HG03460 (cell line): ENCODE measurements around the gene EVX1.

Experiments
- ATAC-seq: cut with Tn5 transposase; IDR thresholded peaks from one replicate; pipeline ENCODE4 v1.9.1; 2021; ENCODE audit not compliant: unreplicated experiment

EVX1 gene

DNA sequence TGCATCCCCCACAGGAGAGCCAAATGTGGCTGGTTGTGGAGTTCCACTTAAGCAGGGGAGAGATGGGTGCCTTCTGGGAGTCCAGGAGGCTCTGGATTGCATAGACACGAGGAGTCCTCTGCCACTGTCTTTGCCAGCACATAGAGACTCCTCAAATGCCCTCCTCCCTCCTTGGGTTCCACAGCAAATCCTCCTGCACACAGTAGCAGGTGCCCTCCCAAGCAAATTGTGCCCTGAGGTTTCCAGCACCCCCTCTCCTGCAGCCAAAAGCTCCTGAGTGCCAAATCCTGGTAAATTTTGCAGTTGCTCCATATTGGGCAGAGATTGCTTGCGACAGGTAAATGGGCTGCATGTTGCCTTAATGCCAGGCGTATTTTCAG lies 5.8 kb downstream of the EVX1 start:
- no peak for ATAC-seq

GRCh38 chr7:27248911-27249723 lies 6.5 kb downstream of the EVX1 start:
- ATAC-seq = no peak

GRCh38 chr7:27249724-27250556 lies 7.3 kb downstream of the EVX1 start:
- no peak for ATAC-seq

GRCh38 chr7:27250557-27251070 lies 8.0 kb downstream of the EVX1 start:
- no peak for ATAC-seq

GRCh38 chr7:27251136-27251651 lies 8.6 kb downstream of the EVX1 start:
- ATAC-seq = no peak

DNA sequence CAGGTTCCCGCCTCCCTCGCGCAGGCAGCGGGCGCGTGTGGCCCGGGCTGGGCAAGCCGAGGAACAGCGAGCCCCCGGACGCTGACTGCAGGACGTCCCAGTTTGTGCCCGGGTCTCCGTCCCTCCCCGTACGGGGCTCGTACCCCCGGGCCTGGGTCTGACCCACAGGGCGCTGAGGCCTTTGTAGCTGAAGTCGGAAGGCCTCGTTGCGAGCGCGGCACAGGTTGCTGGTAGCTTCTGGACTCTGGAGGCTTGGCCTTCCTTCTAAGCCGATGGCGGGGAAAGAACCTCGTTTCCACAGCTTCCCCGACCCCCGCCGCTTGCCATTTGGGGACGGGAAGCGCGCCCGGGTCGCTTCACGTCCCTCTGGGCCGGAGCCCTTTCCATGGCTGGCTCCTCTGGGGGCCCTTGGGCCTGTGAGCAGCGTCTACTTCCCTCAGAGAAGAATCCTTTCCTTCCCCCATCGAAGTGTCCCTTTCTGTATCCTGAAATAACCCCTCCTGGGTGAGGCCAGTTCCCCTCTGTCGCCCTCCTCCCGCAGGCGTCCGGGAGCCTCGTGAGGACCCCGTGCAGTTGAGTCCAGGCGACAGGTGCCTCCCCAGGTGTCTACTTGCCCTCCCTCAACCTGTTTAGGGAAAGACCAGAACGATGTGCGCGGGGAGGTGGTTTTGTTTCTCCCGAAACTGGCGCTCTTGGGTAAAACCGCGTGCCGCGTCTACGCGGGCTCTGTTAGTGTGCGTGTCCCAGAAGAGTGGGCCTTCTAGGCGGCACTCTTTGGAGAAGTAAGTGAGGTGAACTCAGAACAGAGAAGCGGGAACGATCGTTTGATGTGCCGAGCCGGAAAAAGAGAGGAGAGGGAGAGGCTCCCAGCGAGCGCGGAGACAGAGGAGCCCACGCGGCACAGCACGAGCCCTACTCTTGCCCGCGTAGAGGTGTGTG lies 9.3 kb downstream of the EVX1 start:
- no peak for ATAC-seq

- ATAC-seq = no peak
These were observed 12.0 kb downstream of the EVX1 start for GRCh38 chr7:27254625-27255024.

DNA sequence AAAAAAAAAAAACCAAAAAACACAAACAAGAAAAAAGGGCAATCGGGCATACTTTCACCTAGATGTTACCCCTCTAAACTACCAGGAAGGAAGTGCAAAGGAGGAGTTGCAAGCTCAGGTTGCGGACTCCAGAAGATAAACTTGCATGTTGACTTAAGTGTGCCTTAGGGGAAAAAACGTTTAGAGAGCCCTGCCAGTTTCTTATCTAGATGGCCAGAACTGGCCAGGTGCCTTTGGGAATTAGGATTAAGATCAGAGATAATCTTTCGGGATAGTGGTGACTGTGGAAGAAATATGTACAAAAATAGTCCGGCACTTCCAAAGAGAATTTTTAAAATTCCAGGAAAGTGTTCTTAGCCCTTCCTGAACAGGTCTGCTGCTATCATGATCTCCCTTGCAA lies 17.6 kb downstream of the EVX1 start:
- ATAC-seq = no peak

DNA sequence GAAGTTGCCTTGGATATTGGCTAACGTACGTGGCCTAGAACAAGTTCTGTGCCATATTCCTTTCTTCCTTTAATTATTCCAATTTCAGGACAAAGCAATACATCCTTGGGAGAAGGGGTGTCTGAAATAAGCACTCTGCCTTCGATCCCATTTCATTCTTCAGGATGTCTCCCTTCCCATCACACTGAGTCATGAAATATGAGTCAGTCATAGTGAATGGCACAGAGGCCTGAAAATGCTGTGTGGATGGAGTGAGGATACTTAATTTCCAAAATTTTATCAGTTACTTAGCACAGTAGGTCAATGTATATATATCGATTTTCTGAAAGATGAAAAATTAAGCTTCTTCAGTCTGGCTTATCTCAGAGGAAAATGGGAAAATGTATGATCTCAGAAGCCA lies 19.5 kb downstream of the EVX1 start:
- ATAC-seq = no peak

GRCh38 chr7:27263781-27264180 lies 21.2 kb downstream of the EVX1 start:
- no peak for ATAC-seq

DNA sequence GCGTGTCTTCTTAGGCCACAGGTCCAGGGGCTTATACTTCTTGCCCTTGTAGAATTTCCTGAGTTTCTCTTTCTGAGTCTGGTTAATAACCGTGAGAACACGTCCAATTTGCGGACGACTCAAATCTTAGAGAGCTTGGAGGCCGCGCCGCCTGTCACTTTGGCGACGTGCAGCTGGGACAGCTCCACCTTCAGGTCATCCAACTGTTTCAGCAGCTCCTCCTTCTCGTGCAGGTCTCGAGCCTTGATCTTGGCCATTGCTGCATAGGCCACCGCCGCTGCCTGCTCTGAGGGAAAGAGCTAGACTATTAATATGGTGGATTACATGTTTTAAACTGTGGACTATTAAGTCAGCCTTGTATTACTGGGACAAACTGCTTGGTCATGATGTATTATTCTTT lies 26.9 kb downstream of the EVX1 start:
- no peak for ATAC-seq

DNA sequence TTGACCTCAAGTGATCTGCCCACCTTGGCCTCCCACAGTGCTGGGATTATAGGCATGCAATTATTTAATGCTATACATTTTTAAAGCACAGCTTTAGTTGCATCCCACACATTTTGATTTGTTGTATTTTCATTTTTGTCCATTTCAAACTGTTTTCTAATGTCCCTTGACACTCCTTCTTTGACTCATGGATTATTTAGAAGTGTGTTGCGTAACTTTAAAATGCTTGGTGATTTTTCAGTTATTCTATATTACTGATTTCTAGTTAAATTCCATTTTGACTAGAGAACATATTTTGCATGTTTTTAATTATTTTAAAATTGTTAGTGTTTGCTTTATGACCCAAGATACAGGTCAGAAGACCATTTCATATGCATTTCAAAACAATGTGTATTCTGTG lies 28.8 kb downstream of the EVX1 start:
- no peak for ATAC-seq

DNA sequence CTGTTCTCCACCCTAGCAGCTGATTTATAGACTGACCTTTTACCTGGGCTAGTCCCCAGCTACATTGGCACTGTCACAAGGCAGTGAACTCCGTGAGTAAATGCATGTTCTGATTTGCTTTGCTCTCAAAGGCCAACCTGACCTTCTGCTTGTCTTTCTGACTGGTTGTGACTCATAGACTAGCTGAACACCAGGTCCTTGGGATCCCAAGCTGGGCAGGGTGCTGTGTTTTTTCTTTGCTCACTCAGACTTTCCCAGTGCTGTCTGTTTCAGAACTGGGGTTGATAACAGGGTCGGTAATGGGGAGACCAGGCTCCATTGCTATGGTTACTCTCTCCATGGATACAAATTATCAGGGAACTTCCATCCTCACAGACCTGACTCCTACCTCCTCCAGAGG lies 35.0 kb downstream of the EVX1 start:
- ATAC-seq = no peak

DNA sequence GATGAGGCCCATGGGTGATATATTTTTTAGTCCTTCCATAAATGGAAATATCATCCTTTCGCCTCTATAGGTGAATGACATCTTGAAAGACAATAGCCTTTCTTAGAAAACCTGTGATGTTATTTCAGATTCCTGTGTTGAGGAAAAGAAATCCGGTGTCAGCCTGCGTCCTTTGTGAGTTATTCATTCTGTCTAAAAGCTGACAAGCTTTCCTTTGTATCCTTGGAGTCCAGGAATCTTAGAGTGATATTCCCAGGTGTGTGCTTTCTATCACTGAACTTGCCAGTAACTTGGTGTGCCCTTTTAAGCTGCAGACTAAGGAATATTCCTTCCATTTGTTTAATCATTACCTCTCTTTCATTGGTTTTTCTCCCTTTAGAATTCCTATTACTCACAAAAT lies 41.0 kb downstream of the EVX1 start:
- no peak for ATAC-seq

- ATAC-seq = no peak
These were observed 52.6 kb downstream of the EVX1 start for GRCh38 chr7:27295236-27295635.

- no peak for ATAC-seq
These were observed 54.8 kb downstream of the EVX1 start for GRCh38 chr7:27297356-27297755.
